ENCODE data around the gene CTDP1.

The CTDP1 gene

GRCh38 chr18:79644666-79645057 lies 34.9 kb upstream of the CTDP1 start:
- ATAC-seq (no peak), DNase-seq (no peak)

GRCh38 chr18:79645291-79645983 lies 34.2 kb upstream of the CTDP1 start:
- DNase-seq (no peak), ATAC-seq (no peak)

DNA sequence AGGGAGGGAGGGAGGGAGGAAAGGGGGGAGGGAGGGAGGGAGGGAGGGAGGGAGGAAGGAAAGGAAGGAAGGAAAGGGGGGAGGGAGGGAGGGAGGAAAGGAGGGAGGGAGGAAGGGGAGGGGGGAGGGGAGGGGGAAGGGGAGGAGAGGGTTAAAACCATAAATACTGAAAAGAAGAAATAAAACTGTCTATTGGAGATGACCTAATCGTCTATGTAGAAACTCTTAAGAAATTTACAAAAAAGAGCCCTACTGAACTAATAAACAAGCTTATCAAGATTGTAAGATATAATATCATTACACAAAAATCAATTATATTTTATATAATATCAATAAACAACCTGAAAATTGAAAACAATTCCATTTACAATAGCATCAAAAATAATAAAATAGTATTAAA lies 32.3 kb upstream of the CTDP1 start:
- no peak for DNase-seq
- no peak for ATAC-seq

DNA sequence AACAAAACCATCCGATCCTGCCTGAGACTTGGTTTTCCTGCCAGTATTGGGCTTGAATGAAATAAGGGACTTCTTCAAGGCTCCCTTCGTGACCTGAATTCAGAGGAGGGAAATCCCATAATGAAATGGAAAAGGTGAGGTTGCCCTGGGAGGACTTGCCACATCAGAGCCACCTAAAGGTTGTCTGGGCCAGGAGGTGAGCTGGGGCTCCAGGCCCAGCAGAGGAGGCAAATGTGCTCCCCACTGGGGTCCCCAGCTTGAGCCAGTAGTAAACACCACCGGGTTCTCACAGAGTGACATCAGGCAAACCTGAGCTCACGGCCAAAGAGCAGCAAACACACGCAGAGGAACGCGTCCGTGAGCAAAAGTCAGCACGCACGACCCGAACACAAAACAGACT lies 28.6 kb upstream of the CTDP1 start:
- ATAC-seq (peak; percentile 80), DNase-seq (no peak)

GRCh38 chr18:79657342-79657996 lies 22.1 kb upstream of the CTDP1 start:
- ATAC-seq (no peak), DNase-seq (no peak)

DNA sequence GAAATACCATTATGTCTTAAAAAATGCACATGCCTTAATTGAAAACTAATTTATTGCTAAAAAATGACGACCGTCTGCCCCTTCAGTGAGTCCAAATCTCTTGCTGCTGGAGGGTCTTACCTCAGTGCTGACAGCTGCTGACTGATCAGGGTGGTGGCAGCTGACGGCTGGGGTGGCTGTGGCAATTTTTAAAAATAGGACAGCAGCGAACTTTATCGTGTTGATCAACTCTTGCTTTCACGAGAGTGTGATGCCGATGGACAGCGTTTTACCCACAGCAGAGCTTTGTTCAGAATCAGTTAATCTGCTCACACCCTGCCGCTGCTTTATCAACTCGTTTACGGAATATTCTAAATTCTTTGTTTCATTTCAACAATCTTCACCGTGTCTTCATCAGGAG lies 21.2 kb upstream of the CTDP1 start:
- ATAC-seq (no peak), DNase-seq (no peak)

DNA sequence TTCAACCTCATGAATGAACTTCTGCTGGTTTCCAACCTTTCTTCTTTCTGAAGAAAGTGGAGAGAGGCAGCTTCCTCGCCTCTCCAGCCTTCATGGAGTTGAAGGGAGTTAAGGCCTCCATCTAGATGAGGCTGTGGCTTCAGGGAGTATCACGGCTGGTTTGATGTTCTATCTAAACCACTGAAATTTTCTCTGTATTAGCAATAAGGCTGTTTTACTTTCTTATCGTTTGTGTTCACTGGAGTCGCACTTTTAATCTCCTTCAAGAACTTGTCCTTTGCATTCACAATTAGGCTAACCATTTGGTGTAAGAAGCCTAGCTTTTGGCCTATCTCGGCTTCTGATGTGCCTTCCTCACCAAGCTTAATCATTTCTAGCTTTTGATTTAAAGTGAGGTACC lies 19.9 kb upstream of the CTDP1 start:
- ATAC-seq, result no peak

DNA sequence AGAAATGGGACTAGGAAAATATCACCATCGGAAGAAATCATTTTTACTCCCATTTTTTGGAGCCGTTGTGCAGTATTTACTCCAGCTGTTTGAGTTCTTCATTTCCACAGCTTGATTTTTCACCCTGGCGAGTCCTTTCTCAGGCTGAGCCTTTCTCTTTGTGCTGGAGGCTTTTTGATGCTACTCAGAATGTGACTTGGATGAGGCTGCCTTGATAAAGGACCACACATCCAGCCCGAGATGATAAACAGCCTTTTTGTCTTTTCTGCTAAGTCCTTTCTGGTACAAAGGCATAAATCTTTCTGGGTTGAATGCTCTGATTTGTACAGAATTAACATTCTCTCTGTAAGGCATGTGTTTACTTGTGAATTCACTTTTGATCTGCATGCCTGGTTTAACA lies 17.6 kb upstream of the CTDP1 start:
- DNase-seq, result no peak
- no peak for ATAC-seq

More for the DNA sequence above, 19.9 kb upstream of the CTDP1 start:
- no peak for DNase-seq

- DNase-seq (no peak), ATAC-seq (no peak)
Measured at GRCh38 chr18:79662439-79662838, 17.2 kb upstream of the CTDP1 start.

GRCh38 chr18:79664525-79665125 lies 15.0 kb upstream of the CTDP1 start:
- no peak for ATAC-seq

GRCh38 chr18:79668203-79668602 lies 11.4 kb upstream of the CTDP1 start:
- no peak for DNase-seq

More at GRCh38 chr18:79664525-79665125, 15.0 kb upstream of the CTDP1 start:
- no peak for DNase-seq

GRCh38 chr18:79672490-79673276 lies 6.9 kb upstream of the CTDP1 start:
- ATAC-seq, result no peak
- no peak for DNase-seq

More at GRCh38 chr18:79668203-79668602, 11.4 kb upstream of the CTDP1 start:
- no peak for ATAC-seq

DNA sequence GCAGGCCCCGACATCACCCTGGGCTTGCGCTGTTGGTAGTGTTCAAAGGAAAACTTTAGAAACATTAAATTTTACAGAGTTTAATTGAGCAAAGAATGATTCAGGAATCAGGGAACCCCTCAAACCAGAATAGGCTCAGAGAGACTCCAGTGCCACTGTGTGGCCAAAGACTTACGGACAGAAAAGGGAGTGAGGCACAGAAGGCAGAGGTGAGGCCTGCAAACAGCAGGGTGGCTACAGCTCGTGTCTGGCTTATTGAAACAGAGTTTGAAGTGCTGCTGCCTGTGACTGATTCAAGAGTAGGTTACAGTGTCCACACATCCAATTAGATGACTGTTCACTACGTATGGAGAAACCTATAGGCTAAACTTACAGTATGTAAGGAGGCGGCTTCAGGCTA lies 2.4 kb upstream of the CTDP1 start:
- DNase-seq (no peak), ATAC-seq (no peak)

- DNase-seq, result no peak
- ATAC-seq, result no peak
Measured at GRCh38 chr18:79677840-79678239, 1.8 kb upstream of the CTDP1 start.

GRCh38 chr18:79678665-79679551 lies 695 bp upstream of the CTDP1 start:
- DNase-seq, result peak; percentile 97
- ATAC-seq, result peak; percentile 92

- ATAC-seq (no peak), DNase-seq (peak; percentile 71)
Measured at GRCh38 chr18:79680100-79680879, 687 bp downstream of the CTDP1 start.

DNA sequence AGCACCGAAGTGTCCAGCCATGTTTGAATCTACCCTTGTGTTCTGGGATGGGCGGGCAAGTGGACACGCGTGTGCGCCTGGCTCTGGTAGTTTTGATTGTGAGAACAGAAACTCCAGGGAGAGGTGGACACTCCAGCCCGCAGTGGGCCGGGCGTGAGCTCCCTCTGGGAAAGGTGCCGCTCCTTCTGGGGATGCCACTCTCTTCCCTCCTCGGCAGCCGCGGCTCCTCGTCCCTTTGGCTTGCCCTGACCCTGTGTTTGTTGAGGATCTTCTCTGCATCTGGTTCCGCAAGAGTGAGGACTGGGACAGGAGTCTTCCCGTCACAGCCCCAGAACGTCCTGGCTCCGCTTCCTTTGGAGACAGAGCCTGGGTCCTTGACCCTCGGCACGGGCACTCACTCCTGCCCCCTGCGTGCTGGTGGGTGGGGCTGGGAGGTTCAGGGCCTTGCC lies 1.3 kb downstream of the CTDP1 start:
- no peak for ATAC-seq

GRCh38 chr18:79681484-79682387 lies 2.1 kb downstream of the CTDP1 start:
- peak; percentile 74 for DNase-seq

More for the DNA sequence above, 1.3 kb downstream of the CTDP1 start:
- DNase-seq, result no peak

DNA sequence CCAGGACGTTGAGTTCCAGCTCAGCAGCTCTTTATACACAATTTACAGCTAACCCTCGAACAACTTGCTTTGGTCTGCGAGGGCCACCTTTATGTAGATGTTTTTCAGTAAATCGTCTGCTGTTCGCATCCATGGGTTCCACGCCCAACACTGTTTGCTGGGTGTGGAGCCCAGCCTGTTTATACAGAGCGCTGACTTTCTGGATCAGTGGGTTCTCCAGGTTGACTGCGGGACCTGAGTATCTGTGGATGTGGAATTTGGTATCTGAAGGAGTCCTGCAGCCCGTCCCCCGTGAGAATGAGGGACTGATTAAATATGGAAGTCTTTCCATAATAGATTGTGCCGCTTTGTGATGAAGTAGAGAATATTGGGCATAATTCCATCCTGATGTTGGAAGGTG lies 2.9 kb downstream of the CTDP1 start:
- DNase-seq (no peak), ATAC-seq (no peak)

More at GRCh38 chr18:79681484-79682387, 2.1 kb downstream of the CTDP1 start:
- ATAC-seq, result no peak
